K562 (cell line): ENCODE results near the gene FBP1. TPM values are rescaled to one million over a fixed set of nuclear protein-coding genes. Genes with fewer than 3 reads are reported as not detected.

Experiments used
- BDP1 ChIP-seq: IDR thresholded peaks from 3 replicates; pipeline ENCODE4 v1.6.1; 2011; ENCODE audit not compliant: insufficient read length, insufficient read depth
- CTCF ChIP-seq, 3 experiments: IDR thresholded peaks in 2 of 3; conservative IDR thresholded peaks in 1 of 3; 2 replicates each; pipeline ENCODE4 v1.5.1; 2011 to 2012; ENCODE audit warnings: low read length in 3 of 3, mild to moderate bottlenecking in 3 of 3, control low read depth in 2 of 3, improper control_type of control experiment in 1 of 3, inconsistent platforms in 1 of 3, low read depth in 1 of 3, mixed read lengths in 1 of 3, moderate library complexity in 1 of 3; ENCODE audit not compliant: insufficient read depth in 2 of 3
- ELF2 ChIP-seq: fragments of 250-450 bp; sonication (Bioruptor Pico); IDR thresholded peaks from 2 replicates; pipeline ENCODE4 v1.5.0; 2021; ENCODE audit warnings: mild to moderate bottlenecking
- FOXA3 ChIP-seq, 2 experiments: fragments of 450-650 bp in 1 of 2; sonication (generic) in 1 of 2; formaldehyde crosslinking; IDR thresholded peaks in 1 of 2; conservative IDR thresholded peaks in 1 of 2; 2 replicates each; pipeline versions ENCODE4 v1.4.0 to v1.8.0; 2020 to 2022; ENCODE audit warnings: mild to moderate bottlenecking in 2 of 2, missing genetic modification reagents in 1 of 2
- FOXP4 ChIP-seq: sonication (generic); formaldehyde crosslinking; IDR thresholded peaks from 2 replicates; pipeline ENCODE4 v1.8.0; 2022; ENCODE audit warnings: mild to moderate bottlenecking, missing genetic modification reagents, borderline replicate concordance
- ILK ChIP-seq: fragments of 450-650 bp; IDR thresholded peaks from 2 replicates; pipeline ENCODE4 v1.6.1; 2016; ENCODE audit warnings: missing genetic modification characterization, low read depth, mild to moderate bottlenecking, missing compliant biosample characterization, moderate library complexity, borderline replicate concordance
- KLF16 ChIP-seq: IDR thresholded peaks from 2 replicates; pipeline ENCODE4 v1.6.1; 2016; ENCODE audit warnings: antibody characterized with exemption
- MAFF ChIP-seq: IDR thresholded peaks from 2 replicates; pipeline ENCODE4 v1.6.1; 2012; ENCODE audit warnings: low read length, improper control_type of control experiment
- NR1H2 ChIP-seq: sonication (generic); formaldehyde crosslinking; IDR thresholded peaks from 2 replicates; pipeline ENCODE4 v1.4.0; 2020; ENCODE audit warnings: mild to moderate bottlenecking, missing genetic modification reagents
- PHTF2 ChIP-seq: fragments of 250-450 bp; sonication (Bioruptor Pico); IDR thresholded peaks from 2 replicates; pipeline ENCODE4 v1.5.0; 2021; ENCODE audit warnings: mild to moderate bottlenecking
- TAF7 ChIP-seq: fragments of 450-650 bp; IDR thresholded peaks from 2 replicates; pipeline ENCODE4 v1.6.1; 2016; ENCODE audit warnings: missing genetic modification characterization, missing compliant biosample characterization
- TRIM28 ChIP-seq: fragments of 450-650 bp; IDR thresholded peaks from 2 replicates; pipeline ENCODE4 v1.6.1; 2017
- ZZZ3 ChIP-seq: fragments of 450-650 bp; IDR thresholded peaks from 2 replicates; pipeline ENCODE4 v1.6.1; 2016; ENCODE audit warnings: antibody characterized with exemption, mild to moderate bottlenecking, moderate library complexity
- polyA plus RNA-seq, 8 experiments: library from polyadenylated mRNA; depleted of rRNA in 4 of 8; stranded (reverse) in 5 of 8; unstranded in 3 of 8; fragments of >200 nt; fragmentation: Nextera tagmentation in 2 of 8; fragmentation: Illumina TruSeq in 1 of 8; extraction: Ambion mirVana in 2 of 8; extraction: Trizol in 1 of 8; gene quantifications; 2 replicates each; pipeline versions ENCODE4 v1.2.1 to v1.2.3, GENCODE V29; 2011 to 2014; ENCODE audit warnings: inconsistent platforms in 1 of 8, missing spikeins in 1 of 8
- total RNA-seq, 7 experiments: library from RNA; depleted of rRNA in 6 of 7; stranded (reverse); fragments of >200 nt in 6 of 7; fragmentation: Illumina TruSeq in 2 of 7; extraction: Trizol in 2 of 7; gene quantifications; 2 replicates each; pipeline versions ENCODE4 v1.2.1 to v1.2.3, GENCODE V29; 2011 to 2021; ENCODE audit warnings: low replicate concordance in 1 of 7
- TF ChIP-seq, protein P1 (sequence below): fragments of 250-450 bp; sonication (Bioruptor Pico); IDR thresholded peaks from 2 replicates; pipeline ENCODE4 v1.4.0; 2020
- TF ChIP-seq, protein P2 (sequence below): sonication (generic); formaldehyde crosslinking; IDR thresholded peaks from 2 replicates; pipeline ENCODE4 v1.8.0; 2023; ENCODE audit warnings: mild to moderate bottlenecking, missing genetic modification reagents

FBP1 gene
- total and polyA plus RNA-seq, 9 of the 15 experiments (the other 6 are each of a cell fraction or from before 2014, with no cell fraction given): 0.24 TPM; not detected in 8

DNA sequence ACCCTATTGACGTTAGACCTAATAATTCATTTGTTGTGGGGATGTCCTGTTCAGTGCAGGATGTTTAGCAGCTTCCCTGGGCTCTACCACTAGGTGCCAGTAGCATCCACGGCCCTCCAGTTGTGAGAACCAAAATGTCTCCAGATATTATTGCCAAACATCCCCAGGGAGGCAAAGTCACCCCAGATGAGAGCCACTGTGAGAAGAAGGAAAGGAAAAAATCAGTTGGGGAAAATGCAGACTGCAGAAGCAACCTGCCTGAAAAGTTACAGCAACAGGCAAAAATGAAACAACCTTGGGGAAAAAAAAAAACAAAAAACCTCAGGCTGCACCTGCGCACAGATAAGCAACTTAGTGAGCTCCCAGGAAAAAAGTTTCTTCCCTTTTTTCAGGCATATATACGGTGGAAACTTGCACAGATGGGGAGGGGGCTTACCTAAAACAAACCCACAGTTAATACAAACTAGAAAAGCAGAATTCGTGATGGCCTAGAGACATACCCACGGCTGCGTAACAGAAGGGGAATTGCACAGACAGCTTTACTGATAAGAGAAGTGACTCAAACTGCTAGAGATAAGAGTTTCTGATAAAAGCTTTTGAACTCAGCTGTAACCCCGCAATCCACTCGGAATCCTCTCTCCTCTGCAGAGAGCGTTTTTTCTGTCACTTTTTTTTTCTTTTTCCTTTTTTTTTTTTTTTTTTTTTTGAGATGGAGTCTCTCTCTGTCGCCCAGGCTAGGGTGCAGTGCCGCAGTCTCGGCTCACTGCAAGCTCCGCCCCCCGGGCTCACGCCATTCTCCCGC lies 29.8 kb upstream of the FBP1 start (continued):
- TF ChIP-seq MAFF: no peak
- TF ChIP-seq, protein P1, sequence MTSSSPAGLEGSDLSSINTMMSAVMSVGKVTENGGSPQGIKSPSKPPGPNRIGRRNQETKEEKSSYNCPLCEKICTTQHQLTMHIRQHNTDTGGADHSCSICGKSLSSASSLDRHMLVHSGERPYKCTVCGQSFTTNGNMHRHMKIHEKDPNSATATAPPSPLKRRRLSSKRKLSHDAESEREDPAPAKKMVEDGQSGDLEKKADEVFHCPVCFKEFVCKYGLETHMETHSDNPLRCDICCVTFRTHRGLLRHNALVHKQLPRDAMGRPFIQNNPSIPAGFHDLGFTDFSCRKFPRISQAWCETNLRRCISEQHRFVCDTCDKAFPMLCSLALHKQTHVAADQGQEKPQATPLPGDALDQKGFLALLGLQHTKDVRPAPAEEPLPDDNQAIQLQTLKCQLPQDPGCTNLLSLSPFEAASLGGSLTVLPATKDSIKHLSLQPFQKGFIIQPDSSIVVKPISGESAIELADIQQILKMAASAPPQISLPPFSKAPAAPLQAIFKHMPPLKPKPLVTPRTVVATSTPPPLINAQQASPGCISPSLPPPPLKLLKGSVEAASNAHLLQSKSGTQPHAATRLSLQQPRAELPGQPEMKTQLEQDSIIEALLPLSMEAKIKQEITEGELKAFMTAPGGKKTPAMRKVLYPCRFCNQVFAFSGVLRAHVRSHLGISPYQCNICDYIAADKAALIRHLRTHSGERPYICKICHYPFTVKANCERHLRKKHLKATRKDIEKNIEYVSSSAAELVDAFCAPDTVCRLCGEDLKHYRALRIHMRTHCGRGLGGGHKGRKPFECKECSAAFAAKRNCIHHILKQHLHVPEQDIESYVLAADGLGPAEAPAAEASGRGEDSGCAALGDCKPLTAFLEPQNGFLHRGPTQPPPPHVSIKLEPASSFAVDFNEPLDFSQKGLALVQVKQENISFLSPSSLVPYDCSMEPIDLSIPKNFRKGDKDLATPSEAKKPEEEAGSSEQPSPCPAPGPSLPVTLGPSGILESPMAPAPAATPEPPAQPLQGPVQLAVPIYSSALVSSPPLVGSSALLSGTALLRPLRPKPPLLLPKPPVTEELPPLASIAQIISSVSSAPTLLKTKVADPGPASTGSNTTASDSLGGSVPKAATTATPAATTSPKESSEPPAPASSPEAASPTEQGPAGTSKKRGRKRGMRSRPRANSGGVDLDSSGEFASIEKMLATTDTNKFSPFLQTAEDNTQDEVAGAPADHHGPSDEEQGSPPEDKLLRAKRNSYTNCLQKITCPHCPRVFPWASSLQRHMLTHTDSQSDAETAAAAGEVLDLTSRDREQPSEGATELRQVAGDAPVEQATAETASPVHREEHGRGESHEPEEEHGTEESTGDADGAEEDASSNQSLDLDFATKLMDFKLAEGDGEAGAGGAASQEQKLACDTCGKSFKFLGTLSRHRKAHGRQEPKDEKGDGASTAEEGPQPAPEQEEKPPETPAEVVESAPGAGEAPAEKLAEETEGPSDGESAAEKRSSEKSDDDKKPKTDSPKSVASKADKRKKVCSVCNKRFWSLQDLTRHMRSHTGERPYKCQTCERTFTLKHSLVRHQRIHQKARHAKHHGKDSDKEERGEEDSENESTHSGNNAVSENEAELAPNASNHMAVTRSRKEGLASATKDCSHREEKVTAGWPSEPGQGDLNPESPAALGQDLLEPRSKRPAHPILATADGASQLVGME (CRISPR knock-in tag): no peak
- 0 out of 2 replicates have a peak, but pooled peaks have one; percentile 16 for TF ChIP-seq TRIM28
- TF ChIP-seq FOXP4 (CRISPR knock-in tag): no peak
- TF ChIP-seq, protein P2, sequence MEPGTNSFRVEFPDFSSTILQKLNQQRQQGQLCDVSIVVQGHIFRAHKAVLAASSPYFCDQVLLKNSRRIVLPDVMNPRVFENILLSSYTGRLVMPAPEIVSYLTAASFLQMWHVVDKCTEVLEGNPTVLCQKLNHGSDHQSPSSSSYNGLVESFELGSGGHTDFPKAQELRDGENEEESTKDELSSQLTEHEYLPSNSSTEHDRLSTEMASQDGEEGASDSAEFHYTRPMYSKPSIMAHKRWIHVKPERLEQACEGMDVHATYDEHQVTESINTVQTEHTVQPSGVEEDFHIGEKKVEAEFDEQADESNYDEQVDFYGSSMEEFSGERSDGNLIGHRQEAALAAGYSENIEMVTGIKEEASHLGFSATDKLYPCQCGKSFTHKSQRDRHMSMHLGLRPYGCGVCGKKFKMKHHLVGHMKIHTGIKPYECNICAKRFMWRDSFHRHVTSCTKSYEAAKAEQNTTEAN (CRISPR knock-in tag): no peak
- no peak for TF ChIP-seq FOXA3 (CRISPR knock-in tag; conservative IDR thresholded peaks at IDR 0.05 in 1 of 2, IDR thresholded peaks at IDR 0.05 in 1 of 2)
- no peak for TF ChIP-seq ZZZ3
- TF ChIP-seq CTCF (IDR thresholded peaks at IDR 0.05 in 2 of 3, conservative IDR thresholded peaks at IDR 0.05 in 1 of 3; ENCODE audit: insufficient read depth in 2 of 3, low read depth in 1 of 3, low read length in 3 of 3): peak; percentile 73 to 82 (median 77)
- TF ChIP-seq BDP1: no peak
- TF ChIP-seq PHTF2: no peak
- TF ChIP-seq NR1H2 (CRISPR knock-in tag): no peak
- 0 out of 2 replicates have a peak, but pooled peaks have one; percentile 23 for TF ChIP-seq KLF16
- no peak for TF ChIP-seq ILK (tag)
- TF ChIP-seq ELF2 (CRISPR knock-in tag): no peak
- no peak for TF ChIP-seq TAF7 (tag)
